NCI-H1436 (cell line): Measurements from ENCODE around the gene PSPH.
A peak's percentile ranks its signal among the peaks of the same experiment; 100 is the strongest.

ENCODE experiments used
- DNase-seq: peaks from one replicate; lab custom pipeline; 2025; lab: John Stamatoyannopoulos, UW

The PSPH gene

GRCh38 chr7:56003749-56004148 lies 47.5 kb downstream of the PSPH start:
- no peak for DNase-seq

GRCh38 chr7:55996856-55997500 lies 54.3 kb downstream of the PSPH start:
- DNase-seq: no peak

GRCh38 chr7:55992346-55992745 lies 58.9 kb downstream of the PSPH start:
- no peak for DNase-seq

GRCh38 chr7:55983537-55983936 lies 67.7 kb downstream of the PSPH start:
- DNase-seq: no peak

DNA sequence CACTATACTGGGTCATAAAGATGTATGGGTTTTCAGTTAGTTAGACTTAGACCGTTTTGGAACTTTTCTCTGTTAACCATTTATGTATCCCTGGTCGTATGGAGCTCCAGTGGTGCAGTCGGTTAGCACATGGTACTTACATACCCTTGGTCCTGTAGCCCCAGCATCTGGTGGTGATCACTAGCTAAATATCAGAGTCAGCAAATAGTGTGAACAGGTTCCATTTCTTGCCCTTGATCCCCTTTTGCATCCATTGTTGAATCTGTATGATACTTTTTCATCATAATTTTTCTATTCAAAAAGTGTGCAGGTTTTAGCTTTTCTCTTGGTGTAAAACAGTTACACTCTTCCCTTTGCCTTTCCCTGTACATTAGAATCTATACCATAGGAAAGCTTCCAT lies 71.0 kb downstream of the PSPH start:
- DNase-seq: no peak

DNA sequence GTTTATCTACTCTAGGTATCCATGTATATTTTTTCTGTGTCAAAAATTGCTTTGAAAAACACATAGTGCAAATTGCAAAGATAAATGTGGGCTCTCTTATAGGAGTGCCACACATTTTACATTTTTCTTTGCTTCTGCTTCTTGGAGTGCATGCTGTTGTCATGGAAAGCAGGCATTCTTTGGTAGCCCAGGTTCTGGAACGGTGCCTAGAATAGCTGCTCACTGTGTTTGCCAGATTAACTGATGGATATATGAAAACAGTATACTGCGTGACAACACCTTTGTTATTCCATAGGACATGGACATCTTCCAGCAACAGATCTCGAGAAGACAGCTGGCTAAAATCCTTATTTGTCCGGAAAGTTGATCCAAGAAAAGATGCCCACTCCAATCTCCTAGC lies 73.4 kb downstream of the PSPH start:
- DNase-seq: no peak

GRCh38 chr7:55975988-55976633 lies 75.1 kb downstream of the PSPH start:
- no peak for DNase-seq

- no peak for DNase-seq
Observed at GRCh38 chr7:55973747-55974250, 77.4 kb downstream of the PSPH start.

GRCh38 chr7:55970978-55971377 lies 80.3 kb downstream of the PSPH start:
- DNase-seq: no peak

- DNase-seq: no peak
Observed at GRCh38 chr7:55970561-55970960, 80.7 kb downstream of the PSPH start.

GRCh38 chr7:55969391-55969790 lies 81.9 kb downstream of the PSPH start:
- DNase-seq: no peak

DNA sequence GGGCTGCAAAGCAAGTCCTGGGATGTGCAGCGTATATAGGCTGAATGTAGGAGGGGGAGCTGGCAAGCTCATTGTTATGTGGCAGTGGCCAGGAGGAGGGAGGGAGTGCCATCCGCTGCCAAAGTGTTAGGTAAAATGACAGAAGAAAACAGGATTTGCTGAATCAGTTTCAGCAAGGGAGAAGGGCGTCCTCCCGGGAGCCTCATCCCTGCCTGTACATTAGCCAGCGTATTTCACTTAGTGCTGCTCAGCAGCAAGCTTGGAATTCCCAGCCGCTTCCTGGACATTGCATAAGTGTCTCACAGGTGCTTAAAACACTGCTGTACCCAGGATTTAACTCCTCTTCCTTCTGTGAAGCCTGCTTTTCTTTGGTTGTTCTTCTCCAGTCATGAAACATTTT lies 84.4 kb downstream of the PSPH start:
- DNase-seq: no peak

DNA sequence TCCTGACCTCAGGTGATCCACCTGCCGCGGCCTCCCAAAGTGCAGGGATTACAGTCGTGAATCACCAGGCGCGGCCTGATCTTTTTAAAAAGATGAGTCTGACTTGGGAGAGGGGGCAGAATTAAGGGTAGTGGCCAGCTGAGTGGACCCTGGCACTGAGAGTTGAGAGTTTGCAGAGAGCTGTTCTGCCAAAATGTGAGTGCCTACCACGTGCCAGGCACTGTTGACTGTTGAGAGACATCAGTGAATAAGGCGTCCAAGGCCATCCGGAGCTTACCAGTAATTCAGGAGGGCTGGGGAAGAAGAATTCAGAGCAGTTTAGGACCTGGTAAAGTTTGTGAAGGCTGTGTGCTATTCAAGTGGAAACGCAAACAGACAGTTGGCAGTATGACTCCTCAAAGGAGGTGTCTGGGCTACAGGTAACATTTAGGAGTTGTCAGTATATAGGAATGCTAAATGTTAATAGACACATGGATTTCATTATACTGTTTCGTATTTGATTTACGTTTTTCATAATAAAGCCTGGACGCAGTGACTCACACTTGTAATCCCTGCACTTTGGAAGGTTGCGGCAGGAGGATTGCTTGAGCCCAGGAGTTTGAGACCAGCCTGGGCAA lies 85.3 kb downstream of the PSPH start:
- no peak for DNase-seq

GRCh38 chr7:55965100-55965470 lies 86.2 kb downstream of the PSPH start:
- DNase-seq: no peak

- peak; percentile 60 for DNase-seq
Observed at GRCh38 chr7:55964261-55965099, 86.8 kb downstream of the PSPH start, which contains the start of gene NIPSNAP2. TSS of gene NIPSNAP2 (plus strand) at chr7:55964585. CDS start at chr7:55964610, 25 bp downstream.

- no peak for DNase-seq
Observed at GRCh38 chr7:55963584-55964168, 87.6 kb downstream of the PSPH start.

- no peak for DNase-seq
Observed at GRCh38 chr7:55962014-55962413, 89.2 kb downstream of the PSPH start.
